Measurements from ENCODE around the gene IL3RA. TPM values are rescaled to one million over a fixed set of nuclear protein-coding genes. Genes with fewer than 3 reads are reported as not detected.
"Not testable (repeated sequence)": the region's sequence is repeated elsewhere in the genome, so short reads cannot be mapped to it uniquely, and the experiment has no call there.

Gene IL3RA
- total and polyA plus RNA-seq, 12 donors = 4.5 to 20.8 (median 5.3) TPM

- intact Hi-C loops (cut with DNase I) = no loop called here
- DNase-seq (no peak), ATAC-seq (no peak)
- Histone ChIP-seq H3K9me3 (peaks cover 0 to 18% (median 6%) of the 10 kb centered on the region in 11 donors), H3K27ac (no peak overlapping the region), H3K4me3 (no peak overlapping the region), H3K36me3 (peaks cover 0 to 51% (median 0%) of the 10 kb centered on the region in 9 donors), H3K4me1 (peaks cover 0 to 15% (median 3%) of the 10 kb centered on the region in 9 donors), H3K27me3 (no peaks in the 10 kb centered on the region)
- 80 to 82% methylated on average over 22 of the region's 22 CpGs for WGBS, 2 donors
- no peak for TF ChIP-seq CTCF (IDR thresholded peaks at IDR 0.05)
These were observed 5.1 kb downstream of the IL3RA start for GRCh38 chrX:1341545-1342184.

- intact Hi-C loops (cut with DNase I); H3K27me3 ChIP-seq; ATAC-seq; H3K27ac ChIP-seq; H3K9me3 ChIP-seq; H3K4me3 ChIP-seq; H3K4me1 ChIP-seq; DNase-seq: not testable (repeated sequence)
- WGBS, 2 donors = 93 to 96% methylated on average over 15 of the region's 15 CpGs
- peaks cover 0 to 74% (median 0%) of the 10 kb centered on the region in 9 donors for H3K36me3 ChIP-seq
These were observed 13.0 kb downstream of the IL3RA start for GRCh38 chrX:1349606-1350005.

DNA sequence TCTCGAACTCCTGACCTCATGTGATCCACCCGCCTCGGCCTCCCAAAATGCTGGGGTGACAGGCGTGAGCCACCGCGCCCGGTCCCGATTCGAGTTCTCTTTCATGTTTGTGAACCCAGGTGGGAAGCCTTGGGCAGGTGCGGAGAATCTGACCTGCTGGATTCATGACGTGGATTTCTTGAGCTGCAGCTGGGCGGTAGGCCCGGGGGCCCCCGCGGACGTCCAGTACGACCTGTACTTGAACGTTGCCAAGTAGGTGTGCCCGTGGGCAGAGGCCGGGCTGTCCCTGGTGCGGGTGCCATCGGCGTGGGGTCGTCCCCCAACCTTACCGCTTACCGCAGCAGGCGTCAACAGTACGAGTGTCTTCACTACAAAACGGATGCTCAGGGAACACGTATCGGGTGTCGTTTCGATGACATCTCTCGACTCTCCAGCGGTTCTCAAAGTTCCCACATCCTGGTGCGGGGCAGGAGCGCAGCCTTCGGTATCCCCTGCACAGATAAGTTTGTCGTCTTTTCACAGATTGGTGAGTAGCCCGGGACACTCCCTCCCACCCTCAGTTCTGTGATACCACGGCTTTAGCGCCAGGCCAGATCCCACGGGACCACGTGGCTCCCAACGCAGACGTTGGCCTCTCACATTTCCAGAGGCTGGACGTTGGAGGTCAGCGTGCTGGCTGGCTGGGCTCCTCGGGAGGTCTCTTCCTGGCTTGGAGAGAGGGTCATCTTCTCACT, 15.6 kb downstream of the IL3RA start:
- WGBS, 2 donors = 90 to 91% methylated on average over 49 of the region's 49 CpGs
- Histone ChIP-seq H3K4me1 (peaks cover 0 to 5% (median 0%) of the 10 kb centered on the region in 9 donors), H3K27ac (no peak overlapping the region), H3K9me3 (no peaks in the 10 kb centered on the region), H3K36me3 (peaks cover 0 to 56% (median 0%) of the 10 kb centered on the region in 9 donors), H3K27me3 (no peaks in the 10 kb centered on the region), H3K4me3 (no peak overlapping the region)
- intact Hi-C loops (cut with DNase I) = no loop called here
- ATAC-seq = peak in 2 of 8 donors; percentile 21 to 35
- no peak for TF ChIP-seq CTCF (IDR thresholded peaks at IDR 0.05)
- no peak for DNase-seq

- no peak for TF ChIP-seq CTCF (IDR thresholded peaks at IDR 0.05)
These were observed 17.7 kb downstream of the IL3RA start for GRCh38 chrX:1354036-1355019.

More at GRCh38 chrX:1354036-1355019, 17.7 kb downstream of the IL3RA start:
- Histone ChIP-seq H3K9me3 (peaks cover 0 to 11% (median 9%) of the 10 kb centered on the region in 11 donors), H3K27ac (no peak overlapping the region), H3K27me3 (no peaks in the 10 kb centered on the region), H3K36me3 (peaks cover 0 to 64% (median 13%) of the 10 kb centered on the region in 9 donors), H3K4me3 (no peak overlapping the region), H3K4me1 (peaks cover 0 to 5% (median 0%) of the 10 kb centered on the region in 9 donors)
- ATAC-seq (peak in 1 of 8 donors; percentile 10), DNase-seq (no peak)
- WGBS, 2 donors = 86 to 87% methylated on average over 11 of the region's 11 CpGs
- intact Hi-C loops (cut with DNase I) = no loop called here
